ENCODE measurements around the gene THBS3. TPM values are rescaled to one million over a fixed set of nuclear protein-coding genes. Genes with fewer than 3 reads are reported as not detected.

Gene THBS3
- total RNA-seq, 1 donor from 2014 or later = 40.3 TPM

- Histone ChIP-seq H3K4me1 (peaks cover 4 to 11% of the 10 kb centered on the region in 2 donors), H3K9me3 (no peaks in the 10 kb centered on the region), H3K27ac (no peak overlapping the region), H3K36me3 (peaks cover 0 to 8% of the 10 kb centered on the region in 2 donors), H3K27me3 (no peaks in the 10 kb centered on the region), H3K4me3 (no peak overlapping the region)
- intact Hi-C loops (cut with DNase I) = no loop called here
- DNase-seq (ENCODE audit: low spot score in 2 of 2) = peak in 1 of 2 donors; percentile 58
- TF ChIP-seq, protein P1, sequence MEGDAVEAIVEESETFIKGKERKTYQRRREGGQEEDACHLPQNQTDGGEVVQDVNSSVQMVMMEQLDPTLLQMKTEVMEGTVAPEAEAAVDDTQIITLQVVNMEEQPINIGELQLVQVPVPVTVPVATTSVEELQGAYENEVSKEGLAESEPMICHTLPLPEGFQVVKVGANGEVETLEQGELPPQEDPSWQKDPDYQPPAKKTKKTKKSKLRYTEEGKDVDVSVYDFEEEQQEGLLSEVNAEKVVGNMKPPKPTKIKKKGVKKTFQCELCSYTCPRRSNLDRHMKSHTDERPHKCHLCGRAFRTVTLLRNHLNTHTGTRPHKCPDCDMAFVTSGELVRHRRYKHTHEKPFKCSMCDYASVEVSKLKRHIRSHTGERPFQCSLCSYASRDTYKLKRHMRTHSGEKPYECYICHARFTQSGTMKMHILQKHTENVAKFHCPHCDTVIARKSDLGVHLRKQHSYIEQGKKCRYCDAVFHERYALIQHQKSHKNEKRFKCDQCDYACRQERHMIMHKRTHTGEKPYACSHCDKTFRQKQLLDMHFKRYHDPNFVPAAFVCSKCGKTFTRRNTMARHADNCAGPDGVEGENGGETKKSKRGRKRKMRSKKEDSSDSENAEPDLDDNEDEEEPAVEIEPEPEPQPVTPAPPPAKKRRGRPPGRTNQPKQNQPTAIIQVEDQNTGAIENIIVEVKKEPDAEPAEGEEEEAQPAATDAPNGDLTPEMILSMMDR (IDR thresholded peaks at IDR 0.05) = no peak
Measured at GRCh38 chr1:155178441-155179111, 29.1 kb downstream of the THBS3 start.

DNA sequence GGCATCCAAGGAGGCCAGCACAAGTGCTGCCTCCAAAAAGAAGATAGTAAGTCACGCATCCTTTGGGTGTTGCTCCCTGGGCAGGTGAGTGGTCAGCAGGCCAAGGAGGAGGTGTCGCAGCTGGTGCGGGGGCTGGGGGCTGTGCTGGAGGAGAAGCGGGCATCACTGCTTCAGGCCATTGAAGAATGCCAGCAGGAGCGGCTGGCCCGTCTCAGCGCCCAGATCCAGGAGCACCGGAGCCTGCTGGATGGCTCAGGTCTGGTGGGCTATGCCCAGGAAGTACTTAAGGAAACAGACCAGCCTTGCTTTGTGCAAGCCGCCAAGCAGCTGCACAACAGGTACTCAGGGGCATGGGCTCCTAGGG lies 29.8 kb downstream of the THBS3 start:
- intact Hi-C loops (cut with DNase I) = no loop called here
- peaks cover 6 to 15% of the 10 kb centered on the region in 2 donors for H3K4me1 ChIP-seq
- no peak overlapping the region for H3K27ac ChIP-seq
- no peaks in the 10 kb centered on the region for H3K9me3 ChIP-seq
- H3K36me3 ChIP-seq = peaks cover 0 to 8% of the 10 kb centered on the region in 2 donors
- peak; percentile 4 to 60 for DNase-seq (ENCODE audit: low spot score in 2 of 2)
- H3K27me3 ChIP-seq = no peaks in the 10 kb centered on the region
- no peak overlapping the region for H3K4me3 ChIP-seq
- TF ChIP-seq, protein P1 (IDR thresholded peaks at IDR 0.05) = no peak

GRCh38 chr1:155177192-155177917 lies 30.3 kb downstream of the THBS3 start:
- Histone ChIP-seq H3K27ac (no peak overlapping the region), H3K4me3 (no peak overlapping the region), H3K36me3 (peaks cover 0 to 8% of the 10 kb centered on the region in 2 donors), H3K9me3 (no peaks in the 10 kb centered on the region), H3K4me1 (peaks cover 6 to 15% of the 10 kb centered on the region in 2 donors), H3K27me3 (no peaks in the 10 kb centered on the region)
- peak; percentile 5 to 41 for DNase-seq (ENCODE audit: low spot score in 2 of 2)
- TF ChIP-seq, protein P1 (IDR thresholded peaks at IDR 0.05) = no peak
- intact Hi-C loops (cut with DNase I) = no loop called here

DNA sequence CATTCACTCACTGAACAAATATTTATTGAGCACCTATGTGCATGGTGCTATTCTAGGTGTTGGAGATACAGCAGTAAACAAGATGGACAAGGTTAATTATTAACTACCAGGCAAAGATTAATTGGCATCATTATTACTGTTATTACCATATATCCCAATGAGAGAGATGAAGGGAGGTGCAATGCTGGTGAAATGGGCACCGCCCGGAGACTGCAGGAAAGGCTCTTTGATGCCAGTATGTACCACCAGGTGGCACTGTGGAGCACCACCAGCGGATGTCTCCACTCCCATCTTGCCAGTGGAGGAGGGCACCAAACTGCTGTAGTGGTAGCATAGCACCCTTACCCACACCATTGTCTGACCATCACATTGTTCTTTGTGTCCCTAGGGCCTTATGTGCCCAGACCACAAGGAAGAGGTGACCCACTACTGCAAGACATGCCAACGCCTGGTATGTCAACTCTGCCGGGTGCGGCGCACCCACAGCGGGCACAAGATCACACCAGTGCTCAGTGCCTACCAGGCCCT lies 31.1 kb downstream of the THBS3 start:
- TF ChIP-seq, protein P1 (IDR thresholded peaks at IDR 0.05) = peak; percentile 85 to 91 (median 89)
- Histone ChIP-seq H3K27ac (no peak overlapping the region), H3K4me1 (peaks cover 10 to 15% of the 10 kb centered on the region in 2 donors), H3K36me3 (peaks cover 0 to 8% of the 10 kb centered on the region in 2 donors), H3K9me3 (no peaks in the 10 kb centered on the region), H3K4me3 (no peak overlapping the region), H3K27me3 (no peaks in the 10 kb centered on the region)
- peak; percentile 18 to 90 for DNase-seq (ENCODE audit: low spot score in 2 of 2)
- intact Hi-C loops (cut with DNase I) = loop anchor here (1.0 kb wide), 1 partner anchor 17 kb away; no protein-coding TSS in a partner anchor

DNA sequence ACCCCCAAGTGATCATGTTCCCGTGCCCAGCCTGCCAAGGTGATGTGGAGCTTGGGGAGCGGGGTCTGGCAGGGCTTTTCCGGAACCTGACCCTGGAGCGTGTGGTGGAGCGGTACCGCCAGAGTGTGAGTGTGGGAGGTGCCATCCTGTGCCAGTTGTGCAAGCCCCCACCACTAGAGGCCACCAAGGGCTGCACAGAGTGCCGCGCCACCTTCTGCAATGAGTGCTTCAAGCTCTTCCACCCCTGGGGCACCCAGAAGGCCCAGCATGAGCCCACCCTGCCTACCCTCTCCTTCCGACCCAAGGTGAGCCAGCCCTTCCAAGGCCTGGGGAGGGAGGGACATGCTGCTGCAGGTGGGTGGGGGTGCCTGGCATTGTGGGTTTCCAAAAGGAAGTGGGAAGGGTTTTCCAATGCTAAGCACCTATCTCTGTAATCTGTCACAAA lies 31.7 kb downstream of the THBS3 start:
- TF ChIP-seq, protein P1 (IDR thresholded peaks at IDR 0.05) = no peak
- Histone ChIP-seq H3K36me3 (peaks cover 0 to 8% of the 10 kb centered on the region in 2 donors), H3K4me3 (no peak overlapping the region), H3K9me3 (no peaks in the 10 kb centered on the region), H3K27ac (no peak overlapping the region), H3K27me3 (no peaks in the 10 kb centered on the region), H3K4me1 (peaks cover 10 to 15% of the 10 kb centered on the region in 2 donors)
- DNase-seq (ENCODE audit: low spot score in 2 of 2) = no peak
- intact Hi-C loops (cut with DNase I) = loop anchor here (1.0 kb wide), 1 partner anchor 17 kb away; no protein-coding TSS in a partner anchor

All from ascending aorta (tissue), 2 donors.